Measurements from ENCODE around the gene AMMECR1. TPM values are rescaled to one million over a fixed set of nuclear protein-coding genes. Genes with fewer than 3 reads are reported as not detected.

The AMMECR1 gene
- 4.3 TPM for total RNA-seq (2013)
- 1 to 10 TPM; 2.1 to 3.3 (median 2.9) TPM for polyA plus RNA-seq
- 1.7 and 1.8 TPM in 2 replicates for polyA minus RNA-seq
- total RNA-seq = 4.3 to 11.0 (median 7.1) reads per million in 11 experiments

DNA sequence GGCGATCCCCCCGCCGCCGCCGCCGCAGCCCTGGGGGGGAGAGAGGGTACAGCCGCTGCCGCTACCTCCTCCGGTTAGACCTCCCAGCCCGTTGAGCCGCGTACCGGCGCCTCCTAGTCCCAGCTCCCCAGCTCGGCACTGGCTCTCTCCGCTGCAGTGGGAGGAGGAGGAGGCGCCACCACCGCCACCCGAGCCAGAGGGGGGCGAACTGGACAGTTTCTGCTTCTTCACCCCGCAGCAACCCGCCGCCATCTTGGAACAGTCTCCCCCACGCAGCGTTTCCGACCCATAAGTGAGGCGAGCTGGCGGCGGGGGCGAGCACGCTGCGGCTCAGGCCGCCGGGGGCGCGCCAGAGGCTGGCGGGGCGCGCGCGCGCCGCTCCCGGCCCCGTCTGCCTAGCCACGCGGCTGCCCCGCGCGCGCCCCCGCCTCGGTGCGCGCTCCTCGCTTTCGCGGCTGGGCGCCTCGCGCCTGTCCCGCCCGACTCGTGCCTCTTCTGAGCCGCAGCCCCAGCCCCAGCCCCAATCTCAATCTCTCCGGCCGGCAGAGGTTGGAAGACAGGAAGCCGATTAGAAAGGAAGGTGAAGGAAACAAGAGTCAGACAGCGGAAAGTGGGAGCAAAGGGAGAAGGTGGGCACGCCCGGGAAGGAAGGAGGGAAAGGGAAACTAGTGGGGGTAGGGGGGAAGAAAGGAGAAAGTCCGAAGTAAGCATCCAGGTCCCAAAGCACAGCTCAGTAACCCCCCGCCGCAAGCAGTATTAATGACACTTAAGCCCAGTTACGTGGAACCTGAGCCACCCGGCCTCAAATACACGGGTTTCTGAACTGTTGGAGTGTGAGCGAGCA, at the start of gene AMMECR1:
AMMECR1 (minus strand) TSS at position 266 of the 844 bp plus-strand sequence; CDS start at position 252, 14 bp downstream.
- H3K9me3 Mint-ChIP-seq = peaks cover 0 to 9% (median 3%) of the 10 kb centered on the region in 7 donors
- H3K4me3 Mint-ChIP-seq = peak within 1 kb of the TSS; percentile 92 to 96
- Histone ChIP-seq H3K79me2 (ENCODE audit: insufficient read depth, low read length) (peaks cover 33% of the 10 kb centered on the region), H3K36me3 (replicated peaks in 1 of 2; ENCODE audit: control insufficient read depth in 1 of 2, insufficient read depth in 2 of 2, low read length in 2 of 2) (no peaks in the 10 kb centered on the region), H3K27me3 (ENCODE audit: control insufficient read depth in 2 of 2, insufficient read depth in 2 of 2, low read length in 2 of 2) (peaks cover 0 to 2% of the 10 kb centered on the region in 2 donors), H2AFZ (ENCODE audit: insufficient read depth, low read depth, low read length, poor library complexity, severe bottlenecking) (peak within 1 kb of the TSS; percentile 91), H3K9ac (ENCODE audit: insufficient read depth, low read length, poor library complexity, severe bottlenecking) (peak within 1 kb of the TSS; percentile 82), H4K20me1 (ENCODE audit: insufficient read depth, low read length) (no peaks in the 10 kb centered on the region), H3K4me3 (replicated peaks in 1 of 3; ENCODE audit: low read depth in 2 of 3, low read length in 3 of 3) (peak within 1 kb of the TSS; percentile 80 to 91 (median 88)), H3K27ac (ENCODE audit: low read depth in 1 of 2, low read length in 2 of 2) (peak within 1 kb of the TSS; percentile 66 to 81), H3K4me2 (replicated peaks; ENCODE audit: extremely low read depth, low read length, poor library complexity, severe bottlenecking) (peak within 1 kb of the TSS; percentile 79), H3K4me1 (ENCODE audit: control insufficient read depth in 1 of 2, insufficient read depth in 2 of 2, low read length in 2 of 2) (peaks cover 7 to 20% of the 10 kb centered on the region in 2 donors), H3K9me3 (replicated peaks in 1 of 2; ENCODE audit: control insufficient read depth in 1 of 2, insufficient read depth in 1 of 2, low read length in 2 of 2) (no peaks in the 10 kb centered on the region)
- WGBS (ENCODE audit: insufficient coverage) = under 1% methylated on average over 32 of the region's 78 CpGs
- peak within 1 kb of the TSS; percentile 59 to 92 (median 85) for H3K27ac Mint-ChIP-seq
- no peaks in the 10 kb centered on the region for H3K36me3 Mint-ChIP-seq
- intact Hi-C loops (cut with micrococcal nuclease) = no loop called here
- TF ChIP-seq, protein P1, sequence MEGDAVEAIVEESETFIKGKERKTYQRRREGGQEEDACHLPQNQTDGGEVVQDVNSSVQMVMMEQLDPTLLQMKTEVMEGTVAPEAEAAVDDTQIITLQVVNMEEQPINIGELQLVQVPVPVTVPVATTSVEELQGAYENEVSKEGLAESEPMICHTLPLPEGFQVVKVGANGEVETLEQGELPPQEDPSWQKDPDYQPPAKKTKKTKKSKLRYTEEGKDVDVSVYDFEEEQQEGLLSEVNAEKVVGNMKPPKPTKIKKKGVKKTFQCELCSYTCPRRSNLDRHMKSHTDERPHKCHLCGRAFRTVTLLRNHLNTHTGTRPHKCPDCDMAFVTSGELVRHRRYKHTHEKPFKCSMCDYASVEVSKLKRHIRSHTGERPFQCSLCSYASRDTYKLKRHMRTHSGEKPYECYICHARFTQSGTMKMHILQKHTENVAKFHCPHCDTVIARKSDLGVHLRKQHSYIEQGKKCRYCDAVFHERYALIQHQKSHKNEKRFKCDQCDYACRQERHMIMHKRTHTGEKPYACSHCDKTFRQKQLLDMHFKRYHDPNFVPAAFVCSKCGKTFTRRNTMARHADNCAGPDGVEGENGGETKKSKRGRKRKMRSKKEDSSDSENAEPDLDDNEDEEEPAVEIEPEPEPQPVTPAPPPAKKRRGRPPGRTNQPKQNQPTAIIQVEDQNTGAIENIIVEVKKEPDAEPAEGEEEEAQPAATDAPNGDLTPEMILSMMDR (IDR thresholded peaks at IDR 0.05) = no peak
- DNase-seq = peak; percentile 80 to 85 (median 83)
- H3K27me3 Mint-ChIP-seq (ENCODE audit: low read depth in 3 of 3) = peaks cover 0 to 9% (median 1%) of the 10 kb centered on the region in 3 donors
- peaks cover 24% of the 10 kb centered on the region for H3K4me1 Mint-ChIP-seq

DNA sequence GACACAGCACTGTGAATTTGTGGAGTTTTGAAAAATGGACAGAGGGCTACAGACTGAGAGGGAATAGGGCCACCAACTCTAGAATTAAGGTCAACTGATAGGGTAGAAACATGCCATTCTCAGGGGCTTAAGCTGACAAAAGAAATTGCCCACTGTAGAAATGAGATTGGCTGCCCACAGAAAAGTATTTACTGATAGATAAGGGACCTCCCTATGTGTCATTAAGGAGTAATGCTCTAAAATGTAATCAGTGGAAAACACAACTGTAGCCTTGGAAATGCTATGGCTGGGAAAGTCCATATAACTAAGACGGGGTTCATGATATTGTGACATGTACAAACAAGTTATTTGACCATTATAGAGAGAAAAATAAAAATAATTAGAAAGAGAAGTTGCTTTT, 45.4 kb upstream of the AMMECR1 start:
- no peak overlapping the region for H3K9ac ChIP-seq (ENCODE audit: insufficient read depth, low read length, poor library complexity, severe bottlenecking)
- Mint-ChIP-seq H3K27ac (peak overlapping the region in 1 of 7 donors; percentile 61), H3K4me3 (no peak overlapping the region), H3K4me1 (no peaks in the 10 kb centered on the region), H3K9me3 (no peaks in the 10 kb centered on the region), H3K36me3 (no peaks in the 10 kb centered on the region), H3K27me3 (ENCODE audit: low read depth in 3 of 3) (no peaks in the 10 kb centered on the region)
- peaks cover 0 to 3% of the 10 kb centered on the region in 2 donors for H3K27me3 ChIP-seq (ENCODE audit: control insufficient read depth in 2 of 2, insufficient read depth in 2 of 2, low read length in 2 of 2)
- intact Hi-C loops (cut with micrococcal nuclease) = no loop called here
- no peak overlapping the region for H2AFZ ChIP-seq (ENCODE audit: insufficient read depth, low read depth, low read length, poor library complexity, severe bottlenecking)
- no peaks in the 10 kb centered on the region for H3K36me3 ChIP-seq (replicated peaks in 1 of 2; ENCODE audit: control insufficient read depth in 1 of 2, insufficient read depth in 2 of 2, low read length in 2 of 2)
- H3K4me1 ChIP-seq (ENCODE audit: control insufficient read depth in 1 of 2, insufficient read depth in 2 of 2, low read length in 2 of 2) = no peaks in the 10 kb centered on the region
- no peaks in the 10 kb centered on the region for H3K79me2 ChIP-seq (ENCODE audit: insufficient read depth, low read length)
- no CpG with 5 or more reads among the region's 1 CpG for WGBS (ENCODE audit: insufficient coverage)
- no peak overlapping the region for H3K27ac ChIP-seq (ENCODE audit: low read depth in 1 of 2, low read length in 2 of 2)
- no peak for DNase-seq
- H3K9me3 ChIP-seq (replicated peaks in 1 of 2; ENCODE audit: control insufficient read depth in 1 of 2, insufficient read depth in 1 of 2, low read length in 2 of 2) = no peaks in the 10 kb centered on the region
- no peak overlapping the region for H3K4me2 ChIP-seq (replicated peaks; ENCODE audit: extremely low read depth, low read length, poor library complexity, severe bottlenecking)
- H4K20me1 ChIP-seq (ENCODE audit: insufficient read depth, low read length) = no peaks in the 10 kb centered on the region
- TF ChIP-seq, protein P1 (IDR thresholded peaks at IDR 0.05) = no peak
- no peak overlapping the region for H3K4me3 ChIP-seq (replicated peaks in 1 of 3; ENCODE audit: low read depth in 2 of 3, low read length in 3 of 3)

All from CD14-positive monocyte (primary cell).